Smooth muscle cell of the brain vasculature (primary cell): ENCODE measurements around the gene FAM184B.
"Not testable (repeated sequence)": the region's sequence is repeated elsewhere in the genome, so short reads cannot be mapped to it uniquely, and the experiment has no call there.

Experiments used
- DNase-seq: peaks from one replicate; pipeline ENCODE4 v3.0.0-alpha.2; 2012; ENCODE audit warnings: low read depth, low spot score

The FAM184B gene

DNA sequence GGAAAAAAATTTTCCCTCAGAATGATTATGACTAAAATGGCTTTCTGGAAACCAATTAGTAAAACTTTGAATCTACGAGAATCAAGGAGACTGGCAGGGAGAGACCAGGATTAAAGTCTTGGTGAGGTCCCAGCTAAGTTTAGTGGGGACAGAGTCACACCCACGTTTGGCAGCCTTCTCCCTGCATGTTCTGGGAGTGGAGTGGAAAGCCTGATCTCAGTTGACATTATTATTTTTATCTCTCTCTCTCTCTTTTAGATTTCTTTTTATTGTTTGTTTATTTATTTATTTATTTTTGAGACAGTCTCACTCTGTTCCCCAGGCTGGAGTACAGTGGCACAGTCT is 99.2 kb downstream of the FAM184B start:
- no peak for DNase-seq

- DNase-seq = no peak
These were observed 99.9 kb downstream of the FAM184B start for GRCh38 chr4:17681281-17682221.

DNA sequence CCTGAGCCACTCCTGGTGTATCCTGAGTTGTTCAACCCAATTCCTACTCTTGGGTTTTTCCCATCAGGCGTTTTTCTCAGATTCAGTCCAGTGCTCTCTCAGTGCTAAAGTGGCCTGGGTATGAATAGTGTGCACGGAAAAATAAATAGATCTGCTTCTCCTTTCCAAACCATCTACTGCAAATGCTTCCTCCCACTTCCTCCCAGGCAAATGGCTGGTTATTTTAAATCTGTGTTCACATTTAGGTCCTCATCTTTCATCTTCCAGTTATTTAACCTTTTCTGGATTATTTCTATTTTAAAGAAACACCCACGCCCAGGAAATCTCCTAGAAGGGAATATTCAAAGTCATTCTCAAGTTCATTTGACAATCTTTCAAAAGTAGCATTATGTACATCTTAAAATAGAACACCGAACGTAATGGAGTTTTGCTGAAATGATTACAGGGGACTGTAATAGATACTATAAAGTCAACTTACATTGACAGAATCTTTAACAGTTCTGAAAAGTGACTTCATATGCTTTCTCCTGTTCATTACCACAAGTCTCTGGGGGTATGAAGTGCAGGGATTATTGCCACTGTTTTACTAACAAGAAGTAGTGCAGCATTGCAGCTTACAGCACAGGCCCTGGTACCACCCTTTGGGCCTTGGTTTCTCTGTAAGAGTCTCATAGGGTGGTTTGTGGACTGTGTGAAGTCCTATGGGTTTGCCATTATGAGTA is 100.7 kb downstream of the FAM184B start:
- DNase-seq = no peak

DNA sequence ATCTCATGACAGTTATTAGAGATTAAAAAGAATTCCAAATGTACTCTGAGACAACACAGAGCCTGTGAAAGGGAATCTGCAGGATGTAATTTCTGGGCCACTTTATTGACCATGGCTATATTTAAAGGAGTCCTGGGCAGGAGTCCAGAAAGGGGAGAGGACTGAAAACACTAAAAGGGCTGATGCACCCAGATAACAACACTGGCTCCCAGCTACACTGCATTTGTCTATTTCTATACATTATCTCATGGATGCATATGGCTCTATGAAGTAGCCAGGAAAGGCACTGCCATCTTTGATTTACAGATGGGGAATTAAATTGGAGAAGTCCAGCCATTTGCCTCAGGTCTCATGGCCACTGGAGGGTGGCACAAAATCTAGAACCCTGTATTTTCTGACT is 111.0 kb downstream of the FAM184B start:
- no peak for DNase-seq

DNA sequence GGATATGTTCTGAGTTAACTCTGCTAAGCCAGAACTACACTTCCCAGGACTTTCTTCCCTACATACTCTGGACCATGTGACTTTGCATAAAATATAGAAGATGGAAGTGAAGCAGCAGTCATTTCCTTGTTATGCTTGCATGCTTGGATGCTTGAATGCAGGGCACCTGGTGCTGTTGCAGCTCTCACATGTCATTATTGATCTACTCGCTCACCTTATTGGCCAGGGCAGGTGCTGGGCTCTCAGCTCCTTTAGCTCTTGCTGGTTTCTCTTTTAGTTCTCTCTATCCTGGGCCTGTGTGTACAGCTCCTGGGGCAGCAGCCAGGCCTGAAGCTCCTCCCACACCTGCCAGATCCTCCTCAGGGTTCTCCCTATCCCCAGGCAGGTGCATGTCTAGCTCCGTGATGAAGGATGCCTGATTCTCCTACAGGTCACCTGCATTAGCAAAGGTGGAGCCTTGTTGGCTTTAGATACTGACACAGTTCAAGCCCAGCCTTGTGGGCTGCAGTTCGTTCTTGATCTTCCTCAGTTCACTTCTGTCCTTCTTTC is 113.7 kb downstream of the FAM184B start:
- DNase-seq = no peak

GRCh38 chr4:17667253-17667652 is 114.2 kb downstream of the FAM184B start:
- DNase-seq = no peak

DNA sequence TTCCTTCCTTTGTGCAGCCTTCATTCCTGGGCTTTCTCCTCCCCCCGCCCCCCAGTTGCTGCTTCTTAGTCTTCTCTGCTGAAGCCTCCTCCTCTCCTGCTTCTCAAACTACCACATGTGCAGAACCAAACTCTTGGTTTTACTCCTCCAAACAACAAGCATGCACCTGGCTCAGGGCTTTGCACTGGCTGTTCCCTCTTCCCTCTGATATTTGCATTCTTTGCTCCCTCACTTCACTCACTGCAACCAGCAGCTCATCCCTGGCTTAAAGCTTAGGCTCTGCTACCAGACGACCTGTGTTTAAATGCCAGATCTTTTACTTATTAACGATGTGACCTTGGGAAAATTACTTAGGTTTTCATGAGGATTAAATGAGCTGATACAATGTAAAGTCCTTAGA is 115.6 kb downstream of the FAM184B start:
- DNase-seq = no peak

GRCh38 chr4:17665346-17665745 is 116.1 kb downstream of the FAM184B start:
- DNase-seq = no peak

DNA sequence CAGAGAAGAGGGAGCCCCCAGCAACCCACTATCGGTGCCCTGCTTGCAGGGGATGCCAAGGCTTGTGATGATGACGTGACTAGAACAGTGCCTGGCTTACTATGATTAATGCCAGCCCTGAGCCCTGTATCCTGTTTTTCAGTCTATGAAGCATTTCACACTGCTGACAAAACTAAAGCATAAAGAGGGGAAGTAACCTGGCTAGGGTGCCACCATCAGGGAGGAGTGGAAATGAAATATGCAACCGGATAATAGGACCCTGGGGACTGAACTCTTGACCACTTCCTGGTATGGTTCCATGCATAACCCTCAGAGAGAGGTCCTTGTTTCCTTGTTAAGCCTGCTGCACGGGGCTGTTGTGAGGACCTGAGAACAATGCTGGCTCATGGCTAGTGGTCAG is 116.7 kb downstream of the FAM184B start:
- DNase-seq = no peak

- DNase-seq = no peak
These were observed 118.7 kb downstream of the FAM184B start for GRCh38 chr4:17662694-17663093.

DNA sequence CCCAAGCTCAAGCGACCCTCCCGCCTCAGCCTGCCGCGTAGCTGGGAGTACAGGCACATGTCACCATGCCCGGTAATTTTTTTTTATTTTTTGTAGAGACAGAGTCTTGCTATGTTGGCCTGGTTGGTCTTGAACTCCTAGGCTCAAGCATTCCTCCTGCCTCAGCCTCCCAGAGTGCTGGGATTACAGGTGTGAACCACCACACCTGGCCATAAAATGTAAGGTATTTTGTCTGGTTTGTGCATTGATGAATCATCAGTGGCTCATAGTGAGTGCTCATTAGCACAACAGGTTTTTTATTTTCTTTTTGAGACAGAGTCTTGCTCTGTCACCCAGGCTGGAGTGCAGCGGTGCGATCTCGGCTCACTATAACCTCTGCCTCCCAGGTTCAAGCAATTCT is 122.2 kb downstream of the FAM184B start:
- not testable (repeated sequence) for DNase-seq

GRCh38 chr4:17657849-17658248 is 123.6 kb downstream of the FAM184B start:
- no peak for DNase-seq

DNA sequence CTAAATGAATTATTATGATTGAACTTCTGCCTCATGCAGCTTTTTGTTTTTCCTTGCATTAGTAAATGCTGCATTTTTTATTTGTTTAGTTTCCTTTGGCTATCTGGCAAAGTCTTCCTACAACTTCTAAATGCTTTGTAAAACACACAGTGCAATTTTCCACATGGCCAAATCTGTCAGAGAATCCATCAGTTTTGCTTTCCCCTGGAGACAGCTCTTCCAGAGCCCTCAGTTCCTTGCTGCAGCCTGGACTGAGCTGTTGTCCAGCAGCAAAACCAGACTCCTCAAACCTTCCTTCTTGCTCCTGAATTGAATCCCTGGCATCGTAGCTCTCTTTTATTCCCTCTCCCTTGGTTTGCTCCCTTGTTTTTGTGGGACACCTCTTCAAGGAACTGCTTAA is 124.3 kb downstream of the FAM184B start:
- no peak for DNase-seq

DNA sequence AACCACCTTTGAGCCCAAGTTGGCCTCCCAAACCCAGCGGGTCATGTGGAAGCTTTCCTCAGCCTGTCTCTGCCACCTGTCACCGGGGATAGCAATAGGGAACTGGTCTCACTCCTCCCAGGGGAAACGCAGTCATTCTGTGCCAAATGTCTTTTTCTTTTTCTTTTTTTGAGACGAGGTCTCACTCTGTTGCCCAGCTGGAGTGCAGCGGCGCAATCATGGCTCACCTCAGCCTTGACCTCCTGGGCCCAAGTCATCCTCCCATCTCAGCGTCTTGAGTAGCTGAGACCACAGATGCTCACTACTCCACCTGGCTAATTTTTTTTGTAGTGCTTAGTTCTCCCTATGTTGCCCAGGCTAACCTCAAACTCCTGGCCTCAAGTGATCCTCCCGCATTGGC is 126.7 kb downstream of the FAM184B start:
- no peak for DNase-seq

- no peak for DNase-seq
These were observed 131.0 kb downstream of the FAM184B start for GRCh38 chr4:17650406-17650805.

- no peak for DNase-seq
These were observed 133.5 kb downstream of the FAM184B start for GRCh38 chr4:17647927-17648326.

DNA sequence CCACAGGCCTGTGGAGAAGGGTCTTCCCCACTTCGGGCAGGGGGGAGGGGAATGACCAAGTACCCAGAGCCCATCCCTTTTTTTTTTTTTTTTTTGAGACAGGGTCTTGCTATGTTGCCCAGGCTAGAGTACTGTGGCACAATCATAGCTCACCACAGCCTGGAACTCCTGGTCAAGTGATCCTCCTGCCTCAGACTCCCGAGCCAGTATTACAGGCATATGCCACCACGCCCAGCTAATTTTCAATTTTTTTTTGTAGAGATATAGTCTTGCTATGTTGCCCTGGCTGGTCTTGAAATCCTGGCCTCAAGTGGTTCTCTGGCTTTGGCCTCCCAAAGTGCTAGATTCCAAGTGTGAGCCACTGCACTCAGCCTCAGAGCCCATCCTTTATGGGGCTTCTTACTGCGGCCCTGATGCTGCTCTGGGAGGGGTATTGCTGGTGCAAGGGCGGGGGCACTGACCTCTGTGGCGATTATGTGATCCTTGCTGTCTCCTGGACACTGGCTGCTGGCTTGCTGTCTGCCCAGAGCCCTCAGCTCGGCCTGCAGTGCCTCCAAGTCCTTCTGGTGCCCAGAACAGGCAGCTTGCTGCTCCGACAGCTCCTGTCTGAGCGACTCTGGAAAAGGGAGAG is 134.1 kb downstream of the FAM184B start:
- DNase-seq = no peak

DNA sequence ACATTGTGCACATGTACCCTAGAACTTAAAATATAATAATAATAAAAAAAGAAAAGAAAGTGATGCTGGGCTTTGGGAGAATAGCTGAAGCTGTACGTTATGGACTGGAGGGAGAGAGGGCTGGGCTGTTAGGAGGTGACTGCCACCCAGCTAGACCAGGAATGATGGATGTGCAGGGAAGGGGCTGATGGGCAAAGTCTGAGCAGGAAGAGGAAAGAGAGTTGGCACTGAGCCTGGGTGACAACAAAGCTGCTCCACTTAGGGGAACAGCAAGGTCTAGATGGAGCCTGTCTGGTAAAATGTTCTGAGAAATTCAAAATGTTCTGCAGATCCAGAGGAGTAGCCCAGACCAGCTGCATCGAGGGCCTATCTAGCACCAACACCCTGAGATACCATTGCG is 134.7 kb downstream of the FAM184B start:
- no peak for DNase-seq

DNA sequence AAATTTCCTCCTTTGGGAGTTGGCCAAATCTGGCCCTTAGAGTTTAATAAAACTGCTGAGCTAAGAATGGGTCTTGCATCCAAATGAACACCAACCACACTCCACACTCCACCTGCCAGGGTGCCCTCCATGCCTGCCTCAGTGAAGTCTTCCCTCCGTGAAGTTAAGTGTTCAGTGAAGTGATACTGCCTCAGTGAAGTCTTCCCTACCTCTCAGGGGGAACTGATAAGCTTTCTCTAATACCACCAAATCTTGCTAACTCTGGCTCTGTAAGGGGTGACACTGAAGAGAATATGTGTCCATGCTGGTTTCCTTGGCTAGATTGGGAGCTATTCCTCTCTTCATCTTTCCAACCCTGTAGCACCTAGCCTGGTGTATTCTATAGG is 139.0 kb downstream of the FAM184B start:
- no peak for DNase-seq

- DNase-seq = no peak
These were observed 142.3 kb downstream of the FAM184B start for GRCh38 chr4:17639136-17639535.

DNA sequence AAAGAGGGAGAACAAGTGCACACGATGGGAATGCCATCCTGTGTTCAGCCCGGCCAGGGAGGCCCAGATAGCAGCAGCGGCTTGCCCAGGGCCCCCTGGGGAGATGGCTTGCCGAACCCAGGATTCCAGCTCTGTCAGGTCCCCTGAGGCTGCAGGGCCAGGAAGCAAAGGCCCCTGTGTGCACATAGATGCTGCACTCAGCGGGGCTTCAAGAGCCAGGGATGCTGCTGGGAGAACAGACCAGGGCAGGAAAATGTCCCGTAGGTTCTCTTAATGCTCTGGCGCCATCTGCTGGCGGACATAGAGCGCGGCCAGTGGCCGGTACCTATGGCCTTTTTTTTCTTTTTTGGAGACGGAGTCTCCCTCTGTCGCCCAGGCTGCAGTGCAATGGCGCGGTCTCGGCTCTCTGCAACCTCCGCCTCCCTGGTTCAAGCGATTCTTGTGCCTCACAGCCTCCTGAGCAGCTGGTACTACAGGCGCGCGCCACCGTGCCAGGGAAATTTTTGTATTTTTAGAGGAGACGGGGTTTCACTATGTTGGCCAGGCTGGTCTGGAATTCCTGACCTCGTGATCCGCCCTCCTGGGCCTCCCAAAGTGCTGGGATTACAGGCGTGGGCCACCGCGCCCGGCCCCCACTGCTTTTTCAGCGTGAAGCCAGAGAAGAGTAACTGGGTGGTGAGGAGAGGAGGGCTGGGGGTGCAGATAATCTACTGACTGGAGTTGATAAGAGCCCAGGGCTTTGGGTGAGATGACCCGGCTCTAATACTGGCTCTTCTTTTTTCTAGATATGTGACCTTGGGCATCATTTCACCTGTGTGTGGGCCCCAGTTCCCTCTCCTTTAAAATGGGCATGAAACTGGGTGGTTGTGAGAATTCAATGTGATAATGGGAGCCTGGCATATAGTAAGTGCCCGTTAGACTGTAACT is 144.5 kb downstream of the FAM184B start:
- peak; percentile 33 for DNase-seq
